Naive thymus-derived CD8-positive, alpha-beta T cell (primary cell): ENCODE results near the gene C1orf159. TPM values are rescaled to one million over a fixed set of nuclear protein-coding genes. Genes with fewer than 3 reads are reported as not detected.

Experiments used
- ATAC-seq, 2 donors: fragments of 150-1000 bp; cut with Tn5 transposase in 1 of 2; sonication (Bioruptor Pico), chemical (Tn5 transposase) in 1 of 2; 1 replicate in 1 of 2; 2 replicates in 1 of 2; pipeline ENCODE4 v1.10.0; 2021; ENCODE audit warnings: mild to moderate bottlenecking in 2 of 2, moderate library complexity in 2 of 2
- POLR2A ChIA-PET: fragments of 350-600 bp; sonication (Branson Sonifier 250); formaldehyde crosslinking; loops from one replicate; lab custom pipeline; 2021; ENCODE audit warnings: antibody characterized with exemption; lab: Charles Lee
- DNase-seq, 10 donors: peaks; one replicate each; pipeline versions ENCODE4 v3.0.0 to v3.0.0-alpha.2; 2020 to 2022
- H3K27ac Mint-ChIP-seq, 10 donors: one replicate each; pipeline ENCODE4 v1.8.0; 2020 to 2022; ENCODE audit warnings: mild to moderate bottlenecking in 10 of 10, mixed read lengths in 10 of 10, moderate library complexity in 4 of 10, inconsistent platforms in 1 of 10
- H3K27me3 Mint-ChIP-seq, 5 donors: one replicate each; pipeline ENCODE4 v1.8.0; 2021 to 2022; ENCODE audit warnings: mixed read lengths in 5 of 5
- H3K36me3 Mint-ChIP-seq, 3 donors: one replicate each; pipeline ENCODE4 v1.8.0; 2020 to 2022; ENCODE audit warnings: mixed read lengths in 3 of 3, mild to moderate bottlenecking in 2 of 3, inconsistent platforms in 1 of 3
- H3K4me1 Mint-ChIP-seq, 4 donors: one replicate each; pipeline ENCODE4 v1.8.0; 2021 to 2022; ENCODE audit warnings: mixed read lengths in 4 of 4
- H3K4me3 Mint-ChIP-seq, 10 donors: one replicate each; pipeline ENCODE4 v1.8.0; 2020 to 2022; ENCODE audit warnings: mild to moderate bottlenecking in 10 of 10, mixed read lengths in 10 of 10, moderate library complexity in 6 of 10, inconsistent platforms in 1 of 10
- H3K9me3 Mint-ChIP-seq, 9 donors: one replicate each; pipeline ENCODE4 v1.8.0; 2020 to 2022; ENCODE audit warnings: mixed read lengths in 9 of 9, mild to moderate bottlenecking in 3 of 9, inconsistent platforms in 1 of 9, moderate library complexity in 1 of 9
- polyA plus RNA-seq, 3 donors: library from polyadenylated mRNA; unstranded; fragments of 300-500 nt; fragmentation: Illumina TruSeq; gene quantifications; one replicate each; pipeline ENCODE4 v1.2.3, GENCODE V29; 2021
- total RNA-seq, 8 experiments: library from RNA in 2 of 8; stranded (reverse) in 2 of 8; gene quantifications; one replicate each; pipeline ENCODE4 v1.2.3 and lab custom pipeline; 2021 to 2026

C1orf159 gene
- total and polyA plus RNA-seq, 5 experiments from 2014 or later = 3.2 to 26.5 (median 10.7) TPM

DNA sequence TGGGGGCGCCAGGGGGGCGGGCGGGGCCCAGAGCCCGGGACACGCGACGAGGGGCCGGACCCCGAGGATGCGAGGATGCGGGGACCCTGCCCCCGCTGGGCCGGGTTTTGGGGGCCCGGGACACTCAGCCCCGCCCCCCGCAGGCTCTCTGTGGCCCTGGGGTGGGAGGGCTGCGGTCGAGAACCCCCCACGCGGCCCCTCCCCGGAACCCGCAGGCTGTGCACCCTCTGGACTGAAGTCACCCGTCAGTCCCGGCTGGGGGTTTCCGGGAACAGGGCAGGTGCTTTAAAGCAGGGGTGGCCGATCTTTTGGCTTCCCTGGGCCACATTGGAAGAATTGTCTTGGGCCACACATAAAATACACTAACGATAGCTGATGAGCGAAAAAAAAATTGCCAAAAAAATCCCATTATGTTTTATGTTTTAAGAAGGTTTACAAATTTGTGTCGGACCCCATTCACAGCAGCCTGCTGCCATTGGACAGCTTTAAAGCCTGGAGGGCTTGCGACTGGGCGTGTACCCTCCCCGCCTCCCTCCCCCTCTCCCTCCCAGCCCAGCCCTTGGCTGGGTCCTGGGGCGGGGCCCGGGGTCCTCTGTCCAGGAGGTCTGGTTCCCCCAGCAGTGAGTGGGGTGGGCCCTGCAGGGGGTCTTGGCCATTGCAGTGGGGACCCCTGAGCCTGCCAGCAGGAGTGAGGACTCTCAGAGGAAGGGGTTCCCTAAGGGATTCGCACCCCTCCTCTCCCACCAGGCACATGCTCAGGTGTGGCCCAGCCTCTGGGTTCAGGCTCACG, 21.6 kb upstream of the C1orf159 start:
- ATAC-seq (peak; percentile 84 to 95), DNase-seq (peak; percentile 49 to 82 (median 64))
- peaks cover 8 to 32% (median 26%) of the 10 kb centered on the region in 4 donors for H3K4me1 Mint-ChIP-seq
- no peaks in the 10 kb centered on the region for H3K27me3 Mint-ChIP-seq
- POLR2A ChIA-PET = interaction anchor here (0.6 to 1.7 kb wide), 4 partner anchors 9 to 113 kb away, joined by 3 to 5 read pairs (median 4); no protein-coding TSS in a partner anchor
- peak overlapping the region; percentile 65 to 86 (median 80) for H3K4me3 Mint-ChIP-seq
- H3K36me3 Mint-ChIP-seq = no peaks in the 10 kb centered on the region
- H3K9me3 Mint-ChIP-seq = no peaks in the 10 kb centered on the region
- H3K27ac Mint-ChIP-seq = peak overlapping the region; percentile 69 to 95 (median 88)

DNA sequence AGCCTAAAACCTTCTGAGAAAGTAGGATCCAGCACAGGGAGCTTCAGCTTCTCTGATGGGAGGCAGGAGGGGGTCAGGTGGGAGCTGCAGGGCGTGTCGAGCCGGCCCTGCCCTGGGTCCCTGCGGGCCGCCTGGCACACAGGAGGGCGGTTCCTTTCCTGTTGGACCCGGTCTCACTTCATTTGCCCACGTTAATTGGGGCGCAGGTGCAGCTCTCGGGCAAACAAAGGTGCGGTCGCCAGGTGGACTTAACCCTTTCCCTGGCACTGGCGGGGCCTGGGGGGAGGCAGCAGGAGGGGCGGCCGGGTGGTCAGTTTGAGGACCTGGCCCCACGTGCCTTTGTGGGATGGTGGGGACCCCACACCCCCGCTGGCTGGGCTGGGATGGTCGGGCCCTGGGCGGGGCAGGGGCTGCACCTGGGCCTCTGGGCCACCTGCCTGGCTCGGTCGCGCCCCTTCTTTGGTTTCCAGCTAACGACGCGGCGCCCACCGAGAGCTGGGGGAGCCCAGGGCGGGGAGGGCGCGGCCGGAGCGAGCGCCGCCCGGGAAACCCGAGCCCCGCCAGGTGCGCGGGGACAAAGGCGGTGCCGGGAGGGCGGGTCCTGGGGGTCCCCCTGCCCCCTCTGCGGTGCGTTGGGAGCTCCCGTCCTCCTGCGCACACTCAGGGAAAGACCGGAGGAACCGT, 20.8 kb upstream of the C1orf159 start:
- no peaks in the 10 kb centered on the region for H3K36me3 Mint-ChIP-seq
- H3K9me3 Mint-ChIP-seq = no peaks in the 10 kb centered on the region
- peak in 1 of 10 donors; percentile 27 for DNase-seq
- POLR2A ChIA-PET = interaction anchor here (1.0 to 1.4 kb wide), 3 partner anchors 20 to 114 kb away, joined by 3 to 4 read pairs (median 3); no protein-coding TSS in a partner anchor
- peak; percentile 40 to 54 for ATAC-seq
- H3K27me3 Mint-ChIP-seq = no peaks in the 10 kb centered on the region
- H3K4me1 Mint-ChIP-seq = peaks cover 8 to 25% (median 24%) of the 10 kb centered on the region in 4 donors
- H3K27ac Mint-ChIP-seq = peak overlapping the region in 5 of 10 donors; percentile 12 to 68 (median 48)
- H3K4me3 Mint-ChIP-seq = peak overlapping the region in 9 of 10 donors; percentile 28 to 69 (median 52)

DNA sequence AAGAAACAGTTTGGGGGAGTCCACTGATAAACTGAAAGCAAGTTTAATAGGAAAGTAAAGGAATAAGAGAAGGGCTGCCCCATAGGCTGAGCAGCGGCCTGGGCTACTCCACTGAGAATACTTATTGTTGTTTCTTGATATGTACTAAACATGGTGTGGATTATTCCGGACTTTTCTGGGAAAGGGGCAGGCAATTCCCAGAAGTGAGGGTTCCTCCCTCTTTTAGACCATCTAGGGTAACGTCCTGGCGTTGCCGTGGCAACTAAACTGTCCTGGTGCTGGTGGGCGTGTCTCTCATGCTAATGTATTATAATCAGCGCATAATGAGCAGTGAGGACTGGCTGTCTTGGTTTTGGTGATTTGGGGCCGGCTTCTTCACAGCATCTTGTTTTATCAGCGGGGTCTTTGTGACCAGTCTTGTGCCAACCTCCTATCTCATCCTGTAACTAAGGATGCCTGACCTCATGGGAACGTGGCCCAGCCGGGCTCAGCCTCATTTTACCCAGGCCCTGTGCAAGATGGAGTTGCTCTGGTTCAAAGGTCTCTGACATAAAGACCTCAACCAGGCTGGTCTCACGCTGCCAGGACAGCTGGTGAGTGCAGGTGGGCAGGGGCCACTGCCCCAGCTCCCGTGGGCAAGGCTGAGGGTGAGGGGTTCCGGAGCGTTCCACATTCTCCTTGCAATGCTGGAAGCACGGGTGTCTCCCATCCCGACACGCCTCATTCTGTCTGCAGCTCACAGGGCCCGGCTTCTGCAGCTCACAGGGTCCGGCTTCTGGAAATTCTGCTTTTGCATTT, 19.6 kb upstream of the C1orf159 start:
- peak overlapping the region in 7 of 10 donors; percentile 10 to 69 (median 50) for H3K4me3 Mint-ChIP-seq
- peaks cover 8 to 24% (median 22%) of the 10 kb centered on the region in 4 donors for H3K4me1 Mint-ChIP-seq
- H3K27me3 Mint-ChIP-seq = no peaks in the 10 kb centered on the region
- ATAC-seq = no peak
- H3K9me3 Mint-ChIP-seq = no peaks in the 10 kb centered on the region
- peak overlapping the region in 5 of 10 donors; percentile 26 to 81 (median 40) for H3K27ac Mint-ChIP-seq
- POLR2A ChIA-PET = interaction anchor here (1.0 kb wide), 1 partner anchor 23 kb away, joined by 3 read pairs; no protein-coding TSS in a partner anchor
- no peak for DNase-seq
- H3K36me3 Mint-ChIP-seq = no peaks in the 10 kb centered on the region

DNA sequence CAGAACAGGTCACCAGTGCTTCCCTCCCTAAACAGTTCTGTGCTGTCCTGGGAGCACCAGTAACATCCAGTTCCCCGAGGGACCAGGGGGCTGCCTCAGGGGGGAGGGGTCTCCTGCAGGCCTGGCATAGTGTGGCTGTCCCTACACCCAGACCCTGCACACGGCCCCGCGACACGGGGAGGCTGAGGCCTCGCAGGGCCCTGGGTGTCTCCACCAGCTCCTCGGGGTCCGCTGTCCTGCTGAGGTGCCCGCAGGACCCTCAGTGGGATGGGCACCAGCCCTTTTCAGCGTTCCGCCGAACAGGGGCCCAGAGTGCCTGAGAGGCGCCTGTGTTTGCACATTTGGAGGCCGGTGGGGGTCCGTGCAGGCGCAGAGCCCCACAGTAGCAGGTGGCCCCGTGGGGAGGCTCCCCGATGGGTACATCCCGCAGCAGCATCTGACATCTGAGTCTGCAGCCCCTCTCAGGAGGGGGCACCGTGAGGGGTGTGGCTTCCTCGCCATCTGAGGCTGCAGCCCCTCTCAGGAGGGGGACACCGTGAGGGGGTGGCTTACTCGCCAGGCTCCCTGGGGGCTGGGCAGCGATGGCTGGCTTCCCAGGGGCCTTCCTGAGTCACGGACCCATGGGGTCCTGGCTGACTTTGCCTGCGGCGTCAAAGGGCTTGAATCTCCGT, 18.5 kb upstream of the C1orf159 start:
- Mint-ChIP-seq H3K4me1 (peaks cover 8 to 24% (median 22%) of the 10 kb centered on the region in 4 donors), H3K36me3 (no peaks in the 10 kb centered on the region), H3K9me3 (no peaks in the 10 kb centered on the region), H3K27me3 (no peaks in the 10 kb centered on the region), H3K27ac (no peak overlapping the region), H3K4me3 (no peak overlapping the region)
- POLR2A ChIA-PET = no interaction called here
- no peak for DNase-seq
- ATAC-seq = no peak

DNA sequence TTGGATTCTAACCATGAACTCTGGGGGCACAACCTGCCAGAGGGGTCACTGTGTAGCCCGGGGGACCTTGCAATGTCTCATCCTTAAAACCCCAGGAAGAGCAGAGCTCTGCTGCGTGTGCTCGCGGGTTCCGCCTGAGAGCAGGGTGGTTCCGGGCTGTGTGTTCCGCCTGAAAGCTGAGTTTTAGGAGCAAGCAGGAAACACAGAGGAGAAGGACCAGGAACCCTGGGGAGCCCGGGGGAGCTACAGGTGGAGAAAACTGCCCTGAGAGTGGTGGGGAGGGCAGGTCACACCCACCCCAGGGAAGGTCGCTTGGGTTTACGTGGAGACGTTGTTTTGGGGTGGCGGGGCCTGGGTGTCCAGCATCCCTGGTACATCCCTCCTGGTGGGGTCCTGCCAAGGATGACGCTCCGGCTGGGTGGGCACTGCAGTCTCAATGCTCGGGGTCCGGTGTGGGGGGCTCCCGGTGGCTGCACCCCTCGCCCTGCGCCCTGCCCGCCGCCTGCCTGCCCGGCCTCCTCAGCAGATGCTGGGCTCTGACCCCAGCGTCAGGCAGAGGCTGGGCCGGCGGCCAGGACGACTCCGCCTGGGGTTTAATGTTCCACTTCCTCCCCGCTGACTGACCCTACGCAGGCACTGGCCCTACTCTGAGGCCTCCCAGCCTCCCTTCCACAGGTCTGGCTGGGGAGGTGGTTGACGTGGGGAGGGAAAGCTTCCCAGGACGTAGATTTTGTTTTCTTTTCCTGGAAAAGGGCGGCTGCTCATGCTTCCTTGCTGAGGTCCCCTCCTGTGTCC, 17.3 kb upstream of the C1orf159 start:
- H3K4me3 Mint-ChIP-seq = no peak overlapping the region

DNA sequence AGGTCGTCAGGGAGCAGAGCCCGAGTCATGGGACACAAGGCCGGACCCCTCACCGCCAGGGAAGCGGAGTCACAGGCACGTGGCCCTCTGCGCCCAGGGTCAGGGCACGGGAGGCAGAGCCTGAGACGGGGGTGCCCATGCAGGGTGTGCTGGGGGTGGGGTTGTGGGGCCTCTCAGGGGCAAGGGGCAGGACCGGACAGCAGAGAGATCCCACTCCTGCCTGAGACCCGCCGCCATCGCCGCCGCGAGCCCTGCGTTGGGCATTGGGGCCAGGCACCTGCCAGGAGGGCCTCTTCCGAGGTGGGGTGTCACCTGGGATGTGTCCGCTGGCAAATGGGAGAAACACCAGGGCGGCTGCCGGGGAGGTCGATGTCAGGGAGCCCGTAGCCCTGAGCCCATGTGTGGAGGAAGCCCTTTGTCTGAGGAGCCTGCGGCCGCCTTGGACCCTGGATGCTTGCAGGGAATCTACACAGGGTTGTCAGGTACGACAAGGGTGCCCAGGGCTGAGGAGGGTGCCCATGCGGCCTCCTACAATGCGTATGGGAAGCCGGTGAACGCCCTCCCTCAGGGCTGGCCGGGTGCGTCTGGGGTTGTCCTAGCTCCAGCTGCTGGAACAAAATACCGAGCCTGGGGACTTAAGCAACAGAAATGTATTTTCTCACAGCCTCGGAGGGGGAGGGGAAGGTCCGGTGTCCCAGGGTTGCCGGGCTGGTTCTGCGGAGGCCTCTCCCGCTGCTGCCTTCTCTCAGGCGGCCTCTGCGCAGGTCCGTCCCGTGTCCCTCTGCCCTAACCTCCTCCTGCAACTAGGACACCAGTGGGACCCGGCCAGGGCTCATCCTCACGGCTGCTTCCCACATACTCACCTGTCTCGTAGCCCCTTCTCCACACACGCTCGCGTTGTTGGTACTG, 16.4 kb upstream of the C1orf159 start:
- H3K4me3 Mint-ChIP-seq = no peak overlapping the region
- H3K27me3 Mint-ChIP-seq = no peaks in the 10 kb centered on the region
- no peaks in the 10 kb centered on the region for H3K36me3 Mint-ChIP-seq
- ATAC-seq (no peak), DNase-seq (no peak)
- H3K27ac Mint-ChIP-seq = peak overlapping the region in 2 of 10 donors; percentile 17 to 41
- H3K9me3 Mint-ChIP-seq = no peaks in the 10 kb centered on the region
- POLR2A ChIA-PET = no interaction called here
- H3K4me1 Mint-ChIP-seq = peaks cover 7 to 14% (median 10%) of the 10 kb centered on the region in 4 donors

More for the DNA sequence above, 17.3 kb upstream of the C1orf159 start:
- DNase-seq (no peak), ATAC-seq (no peak)
- POLR2A ChIA-PET = interaction anchor here (0.7 kb wide), 1 partner anchor 9 kb away, joined by 3 read pairs; no protein-coding TSS in a partner anchor
- no peaks in the 10 kb centered on the region for H3K9me3 Mint-ChIP-seq
- no peaks in the 10 kb centered on the region for H3K27me3 Mint-ChIP-seq
- peaks cover 8 to 21% (median 16%) of the 10 kb centered on the region in 4 donors for H3K4me1 Mint-ChIP-seq
- no peaks in the 10 kb centered on the region for H3K36me3 Mint-ChIP-seq
- H3K27ac Mint-ChIP-seq = peak overlapping the region in 1 of 10 donors; percentile 41

DNA sequence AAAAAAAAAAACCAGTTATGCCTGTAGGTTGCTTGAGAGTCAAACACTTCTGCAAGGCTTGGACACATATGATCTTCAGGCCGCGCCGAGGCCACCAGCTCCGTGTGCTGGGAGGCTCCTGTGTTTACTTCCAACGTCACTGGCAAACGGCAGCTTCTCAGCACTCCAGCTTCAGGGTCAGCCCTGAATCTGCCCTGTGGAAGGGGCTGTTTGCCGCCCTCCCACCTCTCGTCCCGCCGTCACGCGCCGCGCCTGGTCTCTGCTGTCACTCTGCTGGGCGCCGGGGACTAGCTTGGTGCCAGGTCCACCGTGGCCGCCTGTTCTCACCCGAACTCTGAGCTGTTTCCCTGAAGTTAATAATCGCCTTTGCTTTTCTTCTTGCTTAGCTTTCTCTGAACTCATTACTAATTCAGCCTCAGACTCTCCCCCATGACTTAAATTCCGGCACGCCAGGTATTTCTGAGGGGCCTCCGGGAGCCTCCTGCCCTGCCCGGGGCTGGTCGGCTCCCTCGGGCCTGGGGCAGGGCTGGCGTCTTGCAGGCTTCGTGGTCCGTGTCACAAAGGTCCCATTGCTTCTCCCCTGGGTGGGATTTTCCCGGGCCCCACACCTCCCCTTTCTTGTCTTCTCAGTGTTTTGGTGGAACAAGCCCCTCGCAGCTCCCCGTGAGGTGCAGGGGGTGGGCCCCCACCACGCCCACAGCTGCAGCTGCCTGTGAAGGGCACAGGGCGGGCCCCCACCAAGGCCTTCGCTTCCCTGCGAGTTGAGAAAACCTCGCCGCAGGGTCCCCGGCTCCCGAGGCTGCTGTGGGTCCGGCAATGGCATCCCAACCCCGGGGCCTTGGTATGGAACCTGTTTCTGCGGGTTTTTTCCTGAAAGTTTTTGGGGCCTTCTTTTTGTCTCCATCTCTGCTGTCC, 14.6 kb upstream of the C1orf159 start:
- no peak overlapping the region for H3K27ac Mint-ChIP-seq
- no peaks in the 10 kb centered on the region for H3K27me3 Mint-ChIP-seq
- POLR2A ChIA-PET = no interaction called here
- H3K4me1 Mint-ChIP-seq = peaks cover 0 to 5% (median 4%) of the 10 kb centered on the region in 4 donors
- H3K9me3 Mint-ChIP-seq = no peaks in the 10 kb centered on the region
- no peak for DNase-seq
- no peaks in the 10 kb centered on the region for H3K36me3 Mint-ChIP-seq
- H3K4me3 Mint-ChIP-seq = no peak overlapping the region
- ATAC-seq = no peak

DNA sequence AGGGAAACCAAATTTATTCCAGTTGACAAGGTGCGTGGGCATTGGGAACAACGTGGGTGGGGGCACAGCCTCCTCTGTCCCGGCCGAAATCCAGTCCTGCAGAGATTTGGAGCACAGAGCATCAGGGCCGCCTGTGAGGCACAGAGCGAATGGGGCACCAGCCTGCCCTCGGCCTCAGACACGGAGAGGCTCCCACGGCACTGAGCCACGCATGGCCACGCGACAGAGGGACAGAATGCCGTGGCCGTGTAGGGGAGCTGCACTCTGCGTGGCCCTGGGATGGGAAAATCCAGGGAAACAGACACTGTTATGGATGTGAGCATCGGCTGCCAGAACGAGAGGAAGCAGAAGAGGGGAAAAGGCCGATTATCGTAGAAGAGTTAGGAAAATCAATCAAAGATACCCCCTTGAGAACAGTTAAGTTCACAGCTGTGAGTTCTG, 13.5 kb upstream of the C1orf159 start:
- POLR2A ChIA-PET = no interaction called here
- Mint-ChIP-seq H3K4me1 (peaks cover 0 to 3% (median under 1%) of the 10 kb centered on the region in 4 donors), H3K9me3 (no peaks in the 10 kb centered on the region), H3K27me3 (no peaks in the 10 kb centered on the region), H3K36me3 (no peaks in the 10 kb centered on the region), H3K4me3 (no peak overlapping the region), H3K27ac (peak overlapping the region in 1 of 10 donors; percentile 61)
- ATAC-seq (no peak), DNase-seq (no peak)

DNA sequence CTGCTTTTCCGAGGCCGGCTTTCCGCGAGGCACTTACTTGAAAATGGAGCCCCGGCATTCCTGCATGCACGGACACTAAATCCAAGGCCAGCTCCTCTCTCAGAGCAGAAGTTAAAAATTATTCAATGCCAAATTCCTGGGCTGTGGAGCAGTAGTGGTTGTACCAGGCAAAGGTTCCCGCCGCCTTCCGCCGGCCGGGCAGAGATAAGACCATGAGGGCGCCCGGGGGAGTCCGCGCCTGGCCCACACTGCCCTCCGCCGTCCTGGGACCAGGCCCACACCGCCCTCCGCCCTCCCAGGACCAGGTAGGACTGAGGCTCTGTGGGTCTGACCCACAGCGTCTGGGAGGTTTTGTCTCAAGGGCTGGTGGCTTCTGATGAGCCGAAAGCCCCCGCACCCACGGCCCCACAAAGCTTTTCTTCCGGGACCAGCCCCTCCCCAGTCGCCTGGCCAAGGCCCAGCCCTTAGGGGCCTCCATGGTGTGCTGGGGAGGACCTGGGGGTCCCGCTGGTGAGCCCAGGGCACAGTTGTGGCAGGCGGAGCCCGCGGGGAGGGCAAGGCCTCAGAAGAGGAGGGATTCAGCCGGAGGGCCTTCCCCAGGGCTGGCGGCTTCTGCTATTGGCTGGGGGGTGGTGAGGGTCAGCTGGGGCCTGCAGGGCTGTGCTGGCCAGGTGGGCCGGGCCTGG, 12.7 kb upstream of the C1orf159 start:
- POLR2A ChIA-PET = no interaction called here

More for the DNA sequence above, 12.7 kb upstream of the C1orf159 start:
- Mint-ChIP-seq H3K4me3 (no peak overlapping the region), H3K27ac (no peak overlapping the region), H3K36me3 (no peaks in the 10 kb centered on the region), H3K27me3 (no peaks in the 10 kb centered on the region), H3K4me1 (peaks cover 3 to 5% (median 4%) of the 10 kb centered on the region in 4 donors), H3K9me3 (no peaks in the 10 kb centered on the region)
- DNase-seq (no peak), ATAC-seq (no peak)
